MCF 10A (cell line): ENCODE data around the gene KLF8. TPM values are rescaled to one million over a fixed set of nuclear protein-coding genes. Genes with fewer than 3 reads are reported as not detected.
A peak's percentile ranks its signal among the peaks of the same experiment; 100 is the strongest.
"Not testable (repeated sequence)": the region's sequence is repeated elsewhere in the genome, so short reads cannot be mapped to it uniquely, and the experiment has no call there.

ENCODE experiments used
- Bru-seq: library from RNA; stranded (reverse); fragments of 400-500 nt; gene quantifications from one replicate; lab custom pipeline; 2021; lab: Mats Ljungman, UMichigan
- BruChase-seq, 2 experiments: library from RNA; stranded (reverse); fragments of 400-500 nt; gene quantifications; one replicate each; lab custom pipeline; 2021; lab: Mats Ljungman, UMichigan
- BruUV-seq: library from RNA; stranded (reverse); fragments of 400-500 nt; replicated peaks from 2 replicates; lab custom pipeline; 2021; lab: Mats Ljungman, UMichigan
- CTCF ChIA-PET: fragments of 300-600 bp; sonication (Branson Sonifier 250); formaldehyde crosslinking; extraction: SDS; loops from one replicate; lab custom pipeline; 2021; ENCODE audit warnings: antibody characterized with exemption, inconsistent platforms; lab: Yijun Ruan, JAX
- POLR2A ChIA-PET: fragments of 300-600, 350-650 bp; sonication (Branson Sonifier 250); formaldehyde crosslinking; extraction: SDS; loops from one replicate; lab custom pipeline; 2020; ENCODE audit warnings: antibody characterized with exemption, inconsistent platforms; lab: Yijun Ruan, JAX
- DNase-seq: peaks from one replicate; pipeline ENCODE4 v3.0.0-alpha.2; 2018; ENCODE audit not compliant: unreplicated experiment
- H3K27ac Mint-ChIP-seq: one replicate; pipeline ENCODE4 v1.8.0; 2022; ENCODE audit warnings: mild to moderate bottlenecking, low read depth, mixed read lengths; ENCODE audit not compliant: unreplicated experiment
- H3K27me3 Mint-ChIP-seq: one replicate; pipeline ENCODE4 v1.8.0; 2022; ENCODE audit warnings: mixed read lengths; ENCODE audit not compliant: insufficient read depth, unreplicated experiment
- H3K36me3 Mint-ChIP-seq: one replicate; pipeline ENCODE4 v1.8.0; 2022; ENCODE audit warnings: mild to moderate bottlenecking, moderate library complexity, mixed read lengths; ENCODE audit not compliant: insufficient read depth, unreplicated experiment
- H3K4me1 Mint-ChIP-seq: one replicate; pipeline ENCODE4 v1.8.0; 2022; ENCODE audit warnings: mixed read lengths; ENCODE audit not compliant: insufficient read depth, unreplicated experiment
- H3K4me3 Mint-ChIP-seq: one replicate; pipeline ENCODE4 v1.8.0; 2022; ENCODE audit warnings: mild to moderate bottlenecking, moderate library complexity, mixed read lengths; ENCODE audit not compliant: unreplicated experiment
- H3K9me3 Mint-ChIP-seq: one replicate; pipeline ENCODE4 v1.8.0; 2022; ENCODE audit warnings: mixed read lengths; ENCODE audit not compliant: unreplicated experiment
- intact Hi-C: fragments of 100-400 bp; cut with micrococcal nuclease; formaldehyde crosslinking; loops from 2 replicates; pipeline ENCODE4 v1.14.1; 2022
- long read RNA-seq: library from polyadenylated mRNA; stranded (forward); transcript quantifications from one replicate; pipeline ENCODE4 v2.0.0, GENCODE V29; 2022
- total RNA-seq: library from RNA; stranded (reverse); gene quantifications from 2 replicates; pipeline ENCODE4 v1.2.3, GENCODE V29; 2022
- TF ChIP-seq, protein P1 (sequence below): fragments of 200-600 bp; IDR thresholded peaks from one replicate; pipeline ENCODE4 v1.8.0; 2022; ENCODE audit warnings: antibody characterized with exemption, mild to moderate bottlenecking; ENCODE audit not compliant: unreplicated experiment

The KLF8 gene
- total RNA-seq, result 12.6 and 14.0 TPM in 2 replicates
- Bru-seq, nascent RNA, result percentile 62 among the genes with signal in this experiment
- BruChase-seq, experiment 1, labeled RNA remaining after a 6-hour chase, result percentile 67 among the genes with signal in this experiment
- BruChase-seq, experiment 2, labeled RNA remaining after a 2-hour chase, result percentile 70 among the genes with signal in this experiment
- long read RNA-seq, partial matches to known transcripts, result 0 of 8 reads
- long read RNA-seq, other reads (novel, unspliced or antisense), result 5 of 8 reads

DNA sequence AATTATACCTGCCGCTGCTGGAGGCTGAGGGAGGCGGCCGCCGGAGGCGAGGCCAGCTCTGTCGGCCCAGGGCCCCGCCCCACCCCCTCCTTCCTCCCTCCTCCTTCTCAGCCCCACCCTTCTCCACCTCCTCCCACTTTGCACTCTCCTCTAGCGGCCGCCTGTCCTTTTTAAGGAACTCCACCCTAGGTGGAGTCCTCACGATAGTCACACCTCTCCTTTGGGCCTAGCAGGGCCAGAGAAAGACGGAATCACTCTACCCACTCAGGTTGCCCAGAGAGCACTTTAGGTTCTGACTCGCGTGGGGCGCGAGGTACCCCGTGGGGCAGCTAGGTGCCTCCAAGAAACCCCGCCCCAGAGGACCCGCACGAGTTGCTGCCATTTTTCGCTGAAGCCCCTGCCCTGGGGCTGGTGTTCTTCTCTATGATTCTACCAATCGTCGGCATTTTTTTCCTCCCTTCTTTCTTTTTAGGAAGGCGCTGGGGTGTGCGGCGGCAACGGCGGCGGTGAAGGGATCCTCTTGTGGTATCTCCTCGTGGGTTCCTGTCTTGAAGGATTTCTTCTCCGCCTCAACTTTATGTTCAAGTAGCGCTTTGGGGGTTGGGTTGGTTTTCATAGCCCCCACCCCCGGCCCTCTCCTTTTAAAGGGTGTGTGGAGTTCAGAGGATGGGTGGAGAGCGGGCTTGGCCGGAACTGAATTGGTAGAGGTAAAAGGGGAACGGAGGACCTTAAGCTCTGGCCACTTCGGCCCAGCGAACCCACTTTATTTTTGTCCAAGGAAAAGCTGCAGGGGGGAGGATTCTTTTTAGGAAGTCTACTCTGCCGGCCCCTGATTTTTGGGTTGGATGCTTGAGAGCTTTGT, at the start of gene KLF8:
KLF8 (plus strand) TSS at position 136 of the 862 bp plus-strand sequence. CDS start 979 bp downstream, outside the sequence.
- intact Hi-C loops, result loop anchor here (2.0 to 5.0 kb wide), 3 partner anchors 16 to 515 kb away; partner anchors contain the start of genes NBDY and RRAGB
- H3K27ac Mint-ChIP-seq, result peak within 1 kb of the TSS; percentile 84
- H3K27me3 Mint-ChIP-seq, result peaks cover 42% of the 10 kb centered on the region
- peak; percentile 83 for DNase-seq
- TF ChIP-seq, protein P1, sequence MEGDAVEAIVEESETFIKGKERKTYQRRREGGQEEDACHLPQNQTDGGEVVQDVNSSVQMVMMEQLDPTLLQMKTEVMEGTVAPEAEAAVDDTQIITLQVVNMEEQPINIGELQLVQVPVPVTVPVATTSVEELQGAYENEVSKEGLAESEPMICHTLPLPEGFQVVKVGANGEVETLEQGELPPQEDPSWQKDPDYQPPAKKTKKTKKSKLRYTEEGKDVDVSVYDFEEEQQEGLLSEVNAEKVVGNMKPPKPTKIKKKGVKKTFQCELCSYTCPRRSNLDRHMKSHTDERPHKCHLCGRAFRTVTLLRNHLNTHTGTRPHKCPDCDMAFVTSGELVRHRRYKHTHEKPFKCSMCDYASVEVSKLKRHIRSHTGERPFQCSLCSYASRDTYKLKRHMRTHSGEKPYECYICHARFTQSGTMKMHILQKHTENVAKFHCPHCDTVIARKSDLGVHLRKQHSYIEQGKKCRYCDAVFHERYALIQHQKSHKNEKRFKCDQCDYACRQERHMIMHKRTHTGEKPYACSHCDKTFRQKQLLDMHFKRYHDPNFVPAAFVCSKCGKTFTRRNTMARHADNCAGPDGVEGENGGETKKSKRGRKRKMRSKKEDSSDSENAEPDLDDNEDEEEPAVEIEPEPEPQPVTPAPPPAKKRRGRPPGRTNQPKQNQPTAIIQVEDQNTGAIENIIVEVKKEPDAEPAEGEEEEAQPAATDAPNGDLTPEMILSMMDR, result no peak
- H3K36me3 Mint-ChIP-seq, result peaks cover 5% of the 10 kb centered on the region
- ChIA-PET CTCF (interaction anchor here (0.5 to 4.0 kb wide), 10 partner anchors 8 to 514 kb away, joined by 3 to 26 read pairs (median 4); no protein-coding TSS in a partner anchor), POLR2A (interaction anchor here (0.6 to 2.2 kb wide), 10 partner anchors 10 to 763 kb away, joined by 3 to 7 read pairs (median 5); partner anchors contain the start of gene SPIN3)
- TSS peak; percentile 62 for BruUV-seq
- H3K4me3 Mint-ChIP-seq, result peak within 1 kb of the TSS; percentile 83
- H3K9me3 Mint-ChIP-seq, result no peaks in the 10 kb centered on the region
- H3K4me1 Mint-ChIP-seq, result peaks cover 13% of the 10 kb centered on the region

DNA sequence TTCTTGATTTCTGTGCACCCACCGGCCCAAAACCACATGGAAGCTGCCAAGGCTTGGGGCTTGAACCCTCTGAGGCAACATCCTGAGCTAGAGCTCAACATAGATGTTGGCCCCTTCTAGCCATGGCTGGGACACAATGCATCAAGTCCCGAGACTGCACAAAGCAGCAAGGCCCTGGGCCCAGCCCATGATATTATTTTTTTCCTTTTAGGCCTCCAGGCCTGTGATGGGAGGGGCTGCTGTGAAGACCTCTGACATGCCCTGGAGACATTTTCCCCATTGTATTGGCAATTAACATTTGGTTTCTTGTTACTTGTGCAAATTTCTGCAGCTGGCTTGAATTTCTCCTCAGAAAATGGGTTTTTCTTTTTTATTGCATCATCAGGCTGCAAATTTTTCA, 25.2 kb upstream of the KLF8 start:
- BruUV-seq, H3K4me1 Mint-ChIP-seq, intact Hi-C loops, H3K4me3 Mint-ChIP-seq, POLR2A ChIA-PET, H3K27ac Mint-ChIP-seq, H3K36me3 Mint-ChIP-seq, DNase-seq: not testable (repeated sequence)
- Mint-ChIP-seq H3K9me3 (peaks cover 11% of the 10 kb centered on the region), H3K27me3 (peaks cover 53% of the 10 kb centered on the region)
- CTCF ChIA-PET, result interaction anchor here (1.2 kb wide), 1 partner anchor 12 kb away, joined by 4 read pairs; no protein-coding TSS in a partner anchor

DNA sequence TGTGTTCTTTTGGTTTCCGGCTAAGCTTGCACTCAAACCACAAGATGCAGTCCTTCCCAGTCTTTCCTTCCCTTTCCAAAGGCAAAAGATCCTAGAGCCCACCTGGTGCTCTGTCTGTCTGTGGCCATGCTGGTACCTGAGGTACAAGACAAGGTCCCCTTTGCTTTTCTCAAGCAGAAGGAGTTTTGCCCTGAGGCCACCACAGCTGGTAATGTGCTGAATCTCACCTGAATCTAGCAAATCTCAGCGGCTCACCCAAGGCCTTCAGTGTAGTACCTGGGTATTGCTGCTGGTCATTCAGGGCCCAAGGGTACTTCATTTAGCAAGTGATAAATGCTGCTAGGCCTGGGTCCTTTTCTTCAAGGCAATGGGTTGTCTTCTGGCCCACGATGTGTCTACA, 20.5 kb upstream of the KLF8 start:
- TF ChIP-seq, protein P1, result no peak
- POLR2A ChIA-PET, result no interaction called here
- CTCF ChIA-PET, result interaction anchor here (1.6 kb wide), 1 partner anchor 37 kb away, joined by 6 read pairs; no protein-coding TSS in a partner anchor
- Mint-ChIP-seq H3K27ac (no peak overlapping the region), H3K36me3 (no peaks in the 10 kb centered on the region), H3K4me1 (no peaks in the 10 kb centered on the region), H3K9me3 (no peaks in the 10 kb centered on the region), H3K27me3 (peaks cover 66% of the 10 kb centered on the region), H3K4me3 (no peak overlapping the region)
- no TSS peak for BruUV-seq
- DNase-seq, result no peak
- intact Hi-C loops, result no loop called here

DNA sequence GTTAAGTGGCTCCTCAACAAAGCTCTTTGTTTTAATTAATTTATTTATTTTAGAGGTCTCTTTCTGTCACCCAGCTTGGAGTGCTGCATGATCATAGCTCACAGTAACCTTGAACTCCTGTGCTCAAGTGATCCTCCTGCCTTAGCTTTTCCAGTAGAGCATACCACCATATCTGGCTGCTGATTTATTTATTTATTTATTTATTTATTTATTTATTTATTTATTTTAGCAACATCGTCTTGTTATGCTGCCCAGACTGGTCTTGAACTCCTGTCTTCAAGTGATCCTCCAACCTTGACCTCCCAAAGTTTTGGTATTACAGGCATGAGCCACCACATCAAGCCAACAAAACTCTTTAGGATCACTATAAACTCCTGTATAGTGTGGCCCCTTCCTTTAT, 15.8 kb upstream of the KLF8 start:
- intact Hi-C loops, result no loop called here
- DNase-seq, result no peak
- POLR2A ChIA-PET, result interaction anchor here (0.7 kb wide), 1 partner anchor 15 kb away, joined by 5 read pairs; no protein-coding TSS in a partner anchor
- H3K36me3 Mint-ChIP-seq, result peaks cover 5% of the 10 kb centered on the region
- no peak overlapping the region for H3K4me3 Mint-ChIP-seq
- no peaks in the 10 kb centered on the region for H3K4me1 Mint-ChIP-seq
- BruUV-seq, result no TSS peak
- CTCF ChIA-PET, result interaction anchor here (1.0 to 9.1 kb wide), 3 partner anchors 12 to 517 kb away, joined by 3 to 92 read pairs (median 4); no protein-coding TSS in a partner anchor
- peaks cover 30% of the 10 kb centered on the region for H3K27me3 Mint-ChIP-seq
- no peaks in the 10 kb centered on the region for H3K9me3 Mint-ChIP-seq
- no peak overlapping the region for H3K27ac Mint-ChIP-seq
- TF ChIP-seq, protein P1, result no peak
